Right ventricle myocardium superior (tissue), 1 donor: ENCODE results near the gene EPS8. TPM values are rescaled to one million over a fixed set of nuclear protein-coding genes. Genes with fewer than 3 reads are reported as not detected.
"Not testable (repeated sequence)": the region's sequence is repeated elsewhere in the genome, so short reads cannot be mapped to it uniquely, and the experiment has no call there.

ENCODE experiments used
- ATAC-seq: fragments of 200-7000 bp; cut with Tn5 transposase; one replicate; pipeline ENCODE4 v1.9.1; 2020; ENCODE audit warnings: mild to moderate bottlenecking; ENCODE audit not compliant: poor library complexity
- DNase-seq: peaks from one replicate; pipeline ENCODE4 v3.0.0-alpha.2; 2020
- intact Hi-C: fragments of 100-400 bp; cut with DNase I; formaldehyde crosslinking; loops from one replicate; pipeline ENCODE4 v1.11.2; 2022
- total RNA-seq: library from RNA; stranded (reverse); fragmentation: NEBNext Ultra II Directional; extraction: Animal tissue kit (Norgen Biotek cat#: 25700); gene quantifications from one replicate; pipeline ENCODE4 v1.2.1, GENCODE V29; 2021
- donor health status: DM: no; HTN: yes; CAD: no; lungs with severe emphysema.

EPS8 gene
- total RNA-seq, 1 donor from 2014 or later, result 17.5 TPM

DNA sequence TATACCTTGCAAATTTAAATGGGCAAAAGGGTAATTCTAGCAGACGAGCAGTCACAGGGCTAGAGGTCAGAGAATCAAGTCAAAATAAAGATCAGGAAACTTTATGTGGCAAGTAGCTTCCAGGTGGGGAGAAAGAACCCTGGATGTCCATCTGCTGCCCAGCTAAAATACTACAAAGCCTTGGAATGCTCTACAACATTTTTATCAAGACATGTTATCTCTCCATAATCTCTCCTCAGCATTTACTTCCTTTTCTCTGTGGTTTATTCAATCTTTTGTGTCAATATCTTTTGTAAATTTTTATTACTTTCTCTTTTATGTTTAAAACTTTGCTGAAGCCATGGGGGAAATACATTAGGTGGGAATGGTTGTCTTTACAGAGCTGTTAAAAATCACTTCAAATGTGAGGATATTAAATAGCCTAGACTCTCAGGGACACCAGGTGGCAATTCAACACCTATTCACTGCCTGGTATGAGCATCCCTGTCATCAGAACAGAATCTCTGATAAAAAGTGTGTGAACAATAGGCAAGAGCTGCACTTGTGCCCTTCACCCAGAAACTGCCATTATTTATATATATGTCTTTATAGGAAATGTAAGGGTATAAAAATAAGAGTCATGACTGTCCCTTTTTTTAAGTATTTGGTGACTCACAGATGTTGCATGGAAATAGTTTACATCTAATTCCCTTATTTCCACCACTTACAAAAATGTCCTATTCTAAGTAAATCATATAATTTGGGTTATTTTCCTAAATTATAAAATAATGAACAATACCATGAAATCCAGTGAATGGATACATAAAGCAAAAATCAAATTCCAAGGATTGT, 152.9 kb downstream of the EPS8 start:
- DNase-seq (no peak), ATAC-seq (no peak)
- intact Hi-C loops, result no loop called here

DNA sequence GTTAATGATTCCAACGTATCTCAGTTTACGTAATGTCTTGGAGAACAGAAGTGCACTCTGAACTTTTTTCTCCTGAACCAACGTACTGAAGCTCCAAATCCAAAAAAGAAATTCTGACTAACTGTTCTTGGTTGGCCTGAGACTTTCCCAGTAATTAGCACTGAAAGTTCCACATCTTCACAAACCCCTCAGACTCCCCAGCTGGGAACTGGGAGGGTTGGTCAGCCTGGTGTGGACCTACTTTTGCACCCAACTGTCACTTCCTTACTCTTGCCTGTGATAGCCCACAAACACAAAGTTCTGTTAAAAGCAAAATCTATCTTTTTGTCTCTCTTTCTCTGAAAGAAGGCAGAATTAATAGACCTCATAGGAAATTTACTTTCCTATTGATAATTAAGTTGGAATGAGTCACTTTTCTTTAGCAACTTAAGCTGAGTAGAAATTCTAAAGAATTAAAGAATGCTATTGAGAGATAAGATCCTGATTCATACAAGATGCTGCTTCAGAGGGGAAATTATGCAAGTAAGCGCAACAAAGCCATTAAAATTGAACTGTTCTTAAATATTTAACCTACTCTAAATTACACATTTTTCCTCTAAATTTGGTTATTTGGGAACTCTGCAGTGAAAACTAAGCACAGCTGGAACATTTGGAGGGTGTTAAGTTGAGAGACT, 155.0 kb downstream of the EPS8 start:
- DNase-seq, result no peak
- ATAC-seq, result no peak
- intact Hi-C loops, result no loop called here

DNA sequence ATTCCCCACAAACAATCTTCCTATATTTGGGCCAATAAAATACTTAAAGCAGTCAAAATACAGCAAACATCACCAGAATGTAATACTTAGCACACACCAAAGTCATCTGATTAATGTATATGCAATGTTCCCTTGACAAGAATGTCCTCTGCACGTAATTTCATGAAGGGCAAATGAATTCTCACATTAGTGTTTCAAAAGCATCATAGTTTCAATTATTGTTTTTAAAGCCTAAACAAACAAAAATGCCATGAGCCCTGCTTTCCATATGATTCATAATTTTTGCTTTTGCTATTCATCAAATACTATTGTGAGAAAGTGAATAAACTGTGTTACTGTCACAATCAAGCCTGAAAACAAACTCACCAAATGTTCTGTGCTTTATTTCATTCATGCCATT, 156.0 kb downstream of the EPS8 start:
- DNase-seq, result no peak
- intact Hi-C loops, result no loop called here
- ATAC-seq, result no peak

DNA sequence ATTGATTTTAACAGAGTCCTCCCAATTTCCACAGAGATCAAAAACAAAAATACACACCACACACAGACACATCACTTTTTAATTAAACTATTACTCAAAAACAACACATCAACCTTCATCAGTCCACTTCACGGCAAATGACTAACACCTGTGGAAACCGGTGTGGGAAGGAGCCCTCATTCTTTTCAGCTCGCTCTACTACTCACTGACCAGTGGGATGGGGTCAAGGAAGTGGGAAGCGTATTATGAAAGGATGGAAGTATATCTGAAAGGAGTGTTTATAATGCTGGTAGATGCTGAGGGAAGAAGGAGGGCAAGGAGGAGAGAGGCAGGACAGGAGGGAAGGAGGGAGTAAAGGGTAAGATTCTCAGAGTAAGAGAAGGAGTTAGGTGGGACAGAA, 156.5 kb downstream of the EPS8 start:
- DNase-seq, result no peak
- ATAC-seq, result no peak
- intact Hi-C loops, result no loop called here

DNA sequence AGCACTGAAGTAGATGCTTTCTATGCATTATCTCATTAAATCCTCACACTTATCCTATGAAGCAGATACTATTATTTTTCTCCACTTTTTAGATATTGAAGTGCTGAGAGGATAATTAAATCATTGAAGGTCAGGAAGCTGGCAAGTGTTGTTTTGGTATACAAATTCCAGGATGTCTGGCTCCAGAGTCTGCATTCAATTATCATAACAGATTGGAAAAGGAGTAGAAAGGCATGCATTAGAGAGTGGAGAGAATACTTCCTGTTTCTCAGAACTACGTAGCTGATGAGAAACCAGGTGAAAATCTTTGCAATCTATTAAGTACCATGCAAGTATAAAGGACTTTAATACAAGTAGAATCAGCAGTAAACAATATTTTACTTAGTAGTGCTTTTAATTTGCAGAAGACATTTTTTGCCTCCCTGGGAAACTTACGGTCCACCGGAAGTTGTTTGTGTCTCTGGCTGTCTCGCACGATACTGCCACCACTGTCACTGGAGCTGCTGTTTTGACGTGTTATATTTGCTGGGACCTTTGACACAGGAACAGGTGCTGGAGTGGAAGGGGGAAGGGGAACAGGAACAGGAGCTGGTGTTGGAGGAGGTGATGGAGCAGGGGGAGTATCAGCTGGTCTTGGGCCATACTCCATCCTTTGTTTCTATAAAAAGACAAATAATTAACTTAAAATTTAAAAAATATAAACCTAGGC, 158.0 kb downstream of the EPS8 start:
- intact Hi-C loops, result no loop called here
- DNase-seq, result no peak
- ATAC-seq, result no peak

DNA sequence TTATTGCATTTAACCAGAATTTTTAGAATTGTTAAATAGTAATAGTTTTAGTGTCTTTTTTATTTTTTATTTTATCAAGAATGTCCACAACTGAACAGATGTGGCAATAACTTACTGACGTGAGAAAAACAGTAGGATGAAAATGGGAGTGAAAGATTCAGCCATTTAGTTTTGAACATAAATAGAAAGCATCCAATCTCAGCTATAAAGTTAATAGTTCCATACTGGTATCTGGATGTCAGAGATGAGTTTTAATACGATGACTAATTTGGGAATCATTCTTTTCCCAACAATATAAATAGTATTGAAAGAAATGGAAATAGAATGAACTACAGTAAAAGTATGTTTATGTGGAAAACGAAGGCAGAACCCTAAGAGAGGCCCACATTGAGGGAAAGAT, 159.4 kb downstream of the EPS8 start:
- intact Hi-C loops, result no loop called here
- ATAC-seq (no peak), DNase-seq (no peak)

DNA sequence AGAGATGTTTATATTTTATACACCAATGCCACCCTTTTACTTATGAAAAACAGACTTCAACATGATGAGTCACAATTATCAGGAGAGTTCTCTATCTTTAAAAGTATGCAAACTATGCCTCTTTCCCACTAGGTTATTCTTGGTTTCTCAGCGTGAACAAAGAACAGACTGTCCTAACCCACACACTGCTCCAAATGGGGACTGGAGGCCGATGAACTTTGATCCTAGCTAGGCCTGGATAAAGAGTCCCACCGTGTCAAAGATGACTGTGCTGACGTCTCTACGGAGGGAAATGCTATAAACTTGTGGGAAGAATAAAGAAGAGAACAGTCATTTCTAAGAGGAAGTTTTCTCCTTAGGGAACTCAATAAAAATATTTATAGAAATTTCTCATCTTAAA, 160.1 kb downstream of the EPS8 start:
- DNase-seq, result peak; percentile 53
- intact Hi-C loops, result no loop called here
- ATAC-seq, result peak; percentile 95

DNA sequence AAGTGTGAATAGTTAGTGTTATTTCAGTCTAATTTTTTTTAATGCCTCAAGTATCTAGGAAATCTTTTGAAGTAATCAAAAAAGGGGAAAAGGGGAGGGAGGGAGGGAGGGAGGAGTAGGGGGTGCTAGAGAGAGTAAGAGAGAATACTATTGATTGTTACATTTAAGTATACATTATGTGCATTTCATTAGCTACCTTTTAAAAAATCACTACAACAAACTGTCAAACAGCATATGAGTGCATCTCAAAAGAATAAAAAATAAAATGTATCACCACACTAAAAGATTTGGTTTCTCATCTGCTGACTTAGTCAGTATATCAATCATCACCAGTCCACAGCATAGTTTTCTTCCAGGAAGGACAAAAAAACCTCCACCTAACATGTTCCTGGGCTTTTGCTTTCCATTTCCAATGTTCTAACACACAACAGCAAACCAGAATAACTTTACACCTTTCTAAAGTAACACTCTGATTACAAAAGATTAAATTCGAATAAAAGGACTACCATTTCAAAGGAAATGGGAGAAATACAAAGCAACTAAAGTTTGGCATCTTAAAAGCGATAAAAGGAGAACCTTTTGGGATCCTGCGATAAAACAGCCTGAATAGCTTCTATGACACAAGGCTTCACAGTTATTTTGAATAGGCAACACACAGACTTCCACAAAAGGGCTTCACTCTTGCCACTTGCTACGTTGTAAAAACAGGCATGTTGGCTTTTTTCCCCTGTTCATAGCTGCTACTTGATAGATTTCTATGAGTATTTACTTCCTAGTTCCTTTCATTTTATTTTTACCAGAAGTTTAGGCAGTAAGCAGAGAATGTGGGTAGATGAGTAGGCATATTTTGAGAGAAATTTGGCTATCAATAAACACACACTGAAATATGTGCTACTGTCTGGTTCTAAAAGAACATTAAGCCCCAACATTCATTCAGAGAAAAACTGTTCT, 160.9 kb downstream of the EPS8 start:
- ATAC-seq (peak; percentile 51), DNase-seq (no peak)
- intact Hi-C loops, result no loop called here

DNA sequence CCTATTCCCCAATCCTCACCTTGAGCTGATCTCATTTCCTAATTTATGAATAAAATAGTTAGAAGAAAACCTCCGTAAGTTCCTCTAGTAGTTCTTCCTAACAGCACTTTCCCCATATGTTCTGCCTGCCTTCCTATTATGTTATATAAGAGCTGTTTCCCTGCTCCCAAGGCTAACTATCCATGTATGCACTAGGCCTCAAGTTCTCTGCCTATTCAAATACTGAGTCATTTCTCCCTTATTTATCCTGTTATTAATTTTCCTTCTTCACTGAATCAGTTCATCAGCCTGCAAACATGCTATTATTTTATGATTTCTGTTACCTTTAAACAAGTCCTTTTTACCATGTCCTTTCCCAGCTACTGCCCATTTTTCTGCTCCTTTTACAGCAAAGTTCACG, 164.1 kb downstream of the EPS8 start:
- intact Hi-C loops, result no loop called here
- ATAC-seq, result no peak
- no peak for DNase-seq

DNA sequence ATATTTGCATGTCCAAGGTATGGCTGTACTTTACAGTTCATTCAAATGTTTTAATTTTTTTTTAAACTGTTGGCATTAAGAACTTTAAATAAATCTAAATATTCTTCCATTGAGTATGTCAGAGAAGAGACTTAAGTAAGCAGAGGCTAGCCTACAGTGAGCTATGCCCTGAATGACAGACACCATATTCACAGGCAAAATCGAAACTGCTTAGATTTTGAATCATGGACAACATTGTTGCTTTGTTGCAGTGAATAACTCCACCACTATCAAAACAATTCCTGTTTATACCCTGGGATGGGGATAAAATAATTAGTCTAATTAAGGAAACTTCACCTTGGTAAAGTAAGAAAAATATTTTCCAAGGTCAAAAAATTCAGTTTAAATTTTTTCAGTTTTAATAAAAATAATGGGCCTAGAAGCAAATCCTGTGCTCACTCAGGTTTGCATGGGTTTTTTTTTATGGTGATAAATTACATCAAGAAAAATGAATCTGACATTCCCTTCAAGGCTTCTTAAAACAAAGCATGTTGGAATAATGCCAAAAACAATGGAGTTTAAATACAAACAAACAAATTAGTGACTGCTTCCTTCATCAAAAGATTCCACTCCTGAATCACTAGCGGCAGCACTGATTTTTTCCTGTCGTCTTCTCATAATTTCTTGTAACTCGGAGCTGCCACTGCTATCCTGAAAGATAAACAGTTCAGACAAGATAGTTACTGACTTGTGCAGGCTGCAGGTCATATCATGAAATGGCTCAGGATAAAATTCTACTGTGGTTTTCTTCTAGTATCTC, 168.2 kb downstream of the EPS8 start:
- DNase-seq (no peak), ATAC-seq (no peak)
- intact Hi-C loops, result no loop called here

DNA sequence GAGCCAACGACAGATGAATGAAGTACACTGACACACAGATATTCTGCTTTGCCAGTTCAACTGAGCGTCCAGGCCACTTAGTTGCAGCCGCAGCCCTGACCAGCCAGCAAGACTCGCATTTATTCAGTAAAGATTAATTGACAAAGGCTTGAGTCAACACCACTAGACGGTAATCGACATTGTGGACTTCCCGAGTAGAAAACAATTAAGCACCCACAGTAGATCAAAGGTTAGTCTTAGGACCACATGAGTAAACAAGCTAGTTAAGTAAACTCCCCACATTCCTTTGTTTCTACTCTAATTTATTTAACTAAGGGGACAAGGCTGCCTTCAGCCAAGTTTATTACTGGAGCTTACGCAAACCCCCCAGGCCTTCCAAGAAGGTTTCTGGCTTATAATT, 172.7 kb downstream of the EPS8 start:
- ATAC-seq, intact Hi-C loops, DNase-seq: not testable (repeated sequence)

DNA sequence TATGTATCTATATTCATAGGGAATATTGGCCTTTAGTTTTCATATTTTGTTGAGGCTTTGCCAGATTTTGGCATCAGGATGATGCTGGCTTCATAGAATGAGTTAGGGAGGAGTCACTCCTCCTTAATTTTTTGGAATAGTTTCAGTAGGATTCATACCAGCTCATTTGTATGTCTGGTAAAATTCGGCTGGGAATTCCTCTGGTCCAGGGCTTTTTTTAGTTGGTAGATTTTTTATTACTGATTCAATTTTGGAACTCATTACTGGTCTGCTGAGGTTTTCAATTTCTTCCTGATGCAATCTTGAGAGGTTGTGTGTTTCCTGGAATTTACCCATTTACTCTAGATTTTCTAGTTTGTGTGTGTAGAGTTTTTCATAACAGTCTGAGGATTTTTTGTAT, 175.2 kb downstream of the EPS8 start:
- ATAC-seq (no peak), DNase-seq (no peak)
- intact Hi-C loops, result no loop called here

DNA sequence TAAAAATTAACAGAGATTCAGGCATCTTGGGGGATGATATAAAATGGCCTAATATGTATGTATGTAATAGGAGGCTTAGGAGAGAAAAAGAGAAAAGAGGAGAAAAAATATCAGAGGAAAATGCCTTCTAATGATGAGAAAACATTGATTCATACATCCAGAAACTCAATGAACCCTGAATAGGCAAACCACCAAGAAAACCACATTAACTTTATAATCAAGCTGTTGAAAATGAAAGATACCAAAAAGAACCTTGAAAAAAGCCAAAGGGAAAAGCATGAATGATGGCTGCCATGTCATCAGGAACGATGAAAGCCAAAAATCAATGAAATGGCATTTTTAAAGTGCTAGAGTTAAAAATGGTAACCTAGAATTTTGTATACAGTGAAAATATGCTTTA, 180.2 kb downstream of the EPS8 start:
- intact Hi-C loops, result no loop called here
- ATAC-seq (no peak), DNase-seq (no peak)

DNA sequence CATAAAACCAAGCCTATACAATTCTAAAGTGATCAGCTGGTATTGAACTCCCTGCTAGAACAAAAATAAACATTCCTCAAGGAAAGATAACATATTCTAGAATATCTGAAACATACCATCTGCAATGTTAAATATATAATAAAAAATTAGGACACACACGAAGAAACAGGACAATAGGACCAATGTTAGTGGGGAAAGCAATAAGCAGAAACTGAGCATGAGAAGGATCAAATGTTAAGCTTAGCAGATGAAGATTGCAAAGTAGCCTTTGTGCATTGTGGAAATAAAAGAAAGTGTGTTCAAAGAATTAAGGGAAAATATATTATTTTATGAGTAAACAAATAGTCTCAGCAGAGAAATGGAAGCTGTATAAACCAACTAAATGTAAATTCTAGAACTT, 180.8 kb downstream of the EPS8 start:
- intact Hi-C loops, result no loop called here
- DNase-seq (no peak), ATAC-seq (no peak)

DNA sequence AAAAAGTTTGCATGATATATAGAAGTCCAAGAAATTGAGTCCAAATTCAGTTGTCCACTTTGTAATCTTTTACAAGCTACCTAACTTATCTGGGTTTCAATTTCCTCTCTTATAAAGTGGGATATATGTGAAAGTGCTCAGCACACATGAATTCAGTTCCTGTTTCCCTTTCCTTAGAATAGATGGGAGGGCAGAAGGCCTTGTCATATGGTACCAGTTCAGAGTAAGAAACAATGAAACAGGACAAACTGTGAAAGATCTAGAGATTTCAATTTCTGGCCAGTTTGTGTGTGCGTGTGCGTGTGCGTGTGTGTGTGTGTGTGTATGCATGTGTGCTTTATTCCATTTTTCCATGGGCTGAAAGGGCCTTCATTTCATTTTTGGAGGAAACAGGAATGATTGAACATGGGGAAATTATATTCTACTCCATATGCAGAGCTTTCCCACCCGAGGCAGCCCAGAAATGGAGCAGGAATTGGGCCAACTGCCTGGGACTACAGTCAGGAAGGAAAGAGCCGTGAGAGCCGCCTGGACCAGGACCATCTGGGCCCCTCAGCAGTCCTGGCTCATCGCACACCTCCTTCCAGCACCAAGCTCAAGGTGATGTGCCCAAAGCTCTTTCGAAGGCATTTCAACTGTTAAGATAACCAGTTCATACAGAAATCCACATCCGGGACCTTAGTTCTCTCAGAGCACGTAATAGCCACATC, 183.2 kb downstream of the EPS8 start:
- DNase-seq (no peak), ATAC-seq (no peak)
- intact Hi-C loops, result no loop called here

DNA sequence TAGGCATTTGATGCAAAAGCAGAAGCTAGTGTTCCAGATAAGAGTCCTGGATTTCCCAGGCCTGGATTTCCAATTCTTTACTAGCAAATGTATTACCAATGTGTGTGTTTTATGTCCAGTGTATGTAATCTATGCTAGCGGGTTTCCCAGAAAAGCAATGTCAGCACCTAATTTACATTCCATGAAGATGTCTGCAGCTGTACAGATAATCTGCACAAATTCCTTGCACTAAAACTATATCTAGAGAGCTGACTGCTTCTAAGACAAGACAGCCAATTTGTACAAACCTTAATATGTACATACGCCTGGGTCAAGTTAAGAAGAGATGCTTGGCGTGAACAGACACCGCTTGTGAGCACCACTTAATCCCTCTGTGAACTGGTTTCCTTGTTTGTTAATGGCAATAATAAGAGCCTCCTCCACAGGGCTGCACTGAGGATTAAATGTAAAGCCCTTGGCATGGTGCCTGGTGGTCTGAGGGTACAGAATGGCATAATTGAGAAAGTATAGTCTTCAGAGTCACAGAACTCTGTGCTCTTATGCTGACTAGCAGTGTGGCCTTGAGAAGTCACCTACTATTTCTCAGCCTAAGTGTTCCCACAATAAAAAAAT, 185.6 kb downstream of the EPS8 start:
- ATAC-seq (no peak), DNase-seq (no peak)
- intact Hi-C loops, result no loop called here

DNA sequence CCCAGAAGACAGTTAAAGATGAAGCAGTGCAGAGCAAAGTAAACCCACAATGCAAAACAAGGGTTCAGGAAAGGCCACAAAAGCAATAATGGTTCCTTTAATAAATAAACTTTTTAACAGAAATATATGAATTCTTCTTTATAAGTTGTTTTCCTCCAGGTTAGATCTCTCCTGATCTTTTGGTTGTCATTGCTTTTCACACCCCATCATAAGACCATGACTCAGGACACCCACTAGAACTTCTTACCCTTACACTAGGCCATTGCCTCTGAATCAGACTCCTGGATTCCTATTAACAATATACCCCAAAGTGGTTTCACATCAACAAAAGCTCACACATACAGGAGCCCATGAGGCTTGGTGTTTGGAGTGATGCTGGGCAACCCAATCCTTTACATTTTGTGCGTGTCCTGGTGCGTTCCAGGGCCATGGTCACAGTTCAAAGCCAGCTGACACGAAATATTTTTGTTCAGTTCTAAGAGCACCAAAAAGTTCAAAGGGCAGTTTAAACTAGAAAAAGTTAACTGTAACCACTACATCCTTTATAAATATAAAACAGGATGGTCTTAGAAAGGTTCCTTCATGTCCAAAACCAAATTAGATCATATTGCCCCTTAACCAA, 187.0 kb downstream of the EPS8 start:
- ATAC-seq (no peak), DNase-seq (no peak)
- intact Hi-C loops, result no loop called here
